ENCODE measurements around the gene LRP4. TPM values are rescaled to one million over a fixed set of nuclear protein-coding genes. Genes with fewer than 3 reads are reported as not detected.

LRP4 gene
- polyA plus RNA-seq, 1 donor (not counting 4 experiments of a cell fraction or from before 2014, with no cell fraction given) = 3.4 TPM

- dilution Hi-C loops (cut with MboI; ENCODE audit: extremely low pct_ligation_motif_present, low sequenced_read_pairs) = no loop called here
- no peaks in the 10 kb centered on the region for H3K36me3 ChIP-seq (ENCODE audit: control insufficient read depth in 2 of 2, extremely low read depth in 1 of 2, insufficient read depth in 2 of 2, low read length in 2 of 2)
- no peaks in the 10 kb centered on the region for H4K20me1 ChIP-seq (ENCODE audit: control insufficient read depth, extremely low read depth, insufficient read depth, low read length)
- H3K4me1 ChIP-seq (ENCODE audit: control insufficient read depth, extremely low read depth, insufficient read depth, low read length) = peaks cover 66% of the 10 kb centered on the region
- H3K4me2 ChIP-seq (ENCODE audit: control insufficient read depth, extremely low read depth, insufficient read depth, low read depth, low read length) = peak overlapping the region; percentile 93
- peak overlapping the region; percentile 51 to 84 (median 83) for H3K4me3 ChIP-seq (ENCODE audit: control insufficient read depth in 2 of 3, extremely low read depth in 1 of 3, insufficient read depth in 2 of 3, low read depth in 1 of 3, low read length in 3 of 3)
- H3K9me3 ChIP-seq (ENCODE audit: control insufficient read depth, low read depth, low read length) = no peaks in the 10 kb centered on the region
- no peaks in the 10 kb centered on the region for H3K79me2 ChIP-seq (ENCODE audit: control insufficient read depth, insufficient read depth, low read length)
- H3K9me1 ChIP-seq (ENCODE audit: control insufficient read depth, extremely low read depth, insufficient read depth, low read length) = no peaks in the 10 kb centered on the region
- peak overlapping the region; percentile 81 for H3K9ac ChIP-seq (ENCODE audit: control insufficient read depth, extremely low read depth, insufficient read depth, low read length)
- H3K27ac ChIP-seq (ENCODE audit: control insufficient read depth, insufficient read depth, low read length) = peak overlapping the region; percentile 78
- TF ChIP-seq CTCF (optimal IDR thresholded peaks at IDR 0.05 in 1 of 3, IDR thresholded peaks at IDR 0.05 in 1 of 3, conservative IDR thresholded peaks at IDR 0.05 in 1 of 3; ENCODE audit: extremely low read depth in 1 of 3, insufficient read depth in 2 of 3, low read length in 3 of 3) = peak in 1 of 3 experiments; percentile 15
- no peak for TF ChIP-seq EZH2 (IDR thresholded peaks at IDR 0.05; ENCODE audit: low read length)
- FAIRE-seq (no peak), DNase-seq (ENCODE audit: low read depth, low spot score) (no peak)
- H3K27me3 ChIP-seq (ENCODE audit: control insufficient read depth, extremely low read depth, insufficient read depth, low read length) = no peaks in the 10 kb centered on the region
- H2AFZ ChIP-seq (ENCODE audit: control insufficient read depth, low read length) = peak overlapping the region; percentile 72
Measured at GRCh38 chr11:46916286-46917108, 1.9 kb downstream of the LRP4 start.

- no peak overlapping the region for H2AFZ ChIP-seq (ENCODE audit: control insufficient read depth, low read length)
- DNase-seq (ENCODE audit: low read depth, low spot score) = no peak
- no peak for FAIRE-seq
- H3K27ac ChIP-seq (ENCODE audit: control insufficient read depth, insufficient read depth, low read length) = no peak overlapping the region
- H3K79me2 ChIP-seq (ENCODE audit: control insufficient read depth, insufficient read depth, low read length) = no peaks in the 10 kb centered on the region
- H3K9me1 ChIP-seq (ENCODE audit: control insufficient read depth, extremely low read depth, insufficient read depth, low read length) = no peaks in the 10 kb centered on the region
- no peaks in the 10 kb centered on the region for H3K27me3 ChIP-seq (ENCODE audit: control insufficient read depth, extremely low read depth, insufficient read depth, low read length)
- peaks cover 53% of the 10 kb centered on the region for H3K4me1 ChIP-seq (ENCODE audit: control insufficient read depth, extremely low read depth, insufficient read depth, low read length)
- no peaks in the 10 kb centered on the region for H3K36me3 ChIP-seq (ENCODE audit: control insufficient read depth in 2 of 2, extremely low read depth in 1 of 2, insufficient read depth in 2 of 2, low read length in 2 of 2)
- H3K4me2 ChIP-seq (ENCODE audit: control insufficient read depth, extremely low read depth, insufficient read depth, low read depth, low read length) = peak overlapping the region; percentile 67
- H4K20me1 ChIP-seq (ENCODE audit: control insufficient read depth, extremely low read depth, insufficient read depth, low read length) = no peaks in the 10 kb centered on the region
- no peak overlapping the region for H3K4me3 ChIP-seq (ENCODE audit: control insufficient read depth in 2 of 3, extremely low read depth in 1 of 3, insufficient read depth in 2 of 3, low read depth in 1 of 3, low read length in 3 of 3)
- TF ChIP-seq CTCF (optimal IDR thresholded peaks at IDR 0.05 in 1 of 3, IDR thresholded peaks at IDR 0.05 in 1 of 3, conservative IDR thresholded peaks at IDR 0.05 in 1 of 3; ENCODE audit: extremely low read depth in 1 of 3, insufficient read depth in 2 of 3, low read length in 3 of 3) (no peak), EZH2 (IDR thresholded peaks at IDR 0.05; ENCODE audit: low read length) (no peak)
- no peak overlapping the region for H3K9ac ChIP-seq (ENCODE audit: control insufficient read depth, extremely low read depth, insufficient read depth, low read length)
- dilution Hi-C loops (cut with MboI; ENCODE audit: extremely low pct_ligation_motif_present, low sequenced_read_pairs) = no loop called here
- no peaks in the 10 kb centered on the region for H3K9me3 ChIP-seq (ENCODE audit: control insufficient read depth, low read depth, low read length)
Measured at GRCh38 chr11:46914910-46915309, 3.4 kb downstream of the LRP4 start.

Measured in keratinocyte (primary cell).